Ecto neural progenitor cell (in vitro differentiated cells): Measurements from ENCODE around the gene ZNF260.
"Not testable (repeated sequence)": the region's sequence is repeated elsewhere in the genome, so short reads cannot be mapped to it uniquely, and the experiment has no call there.

Experiments
- DNase-seq: peaks from one replicate; pipeline ENCODE4 v3.0.0-alpha.2; 2018; ENCODE audit warnings: low spot score

ZNF260 gene

DNA sequence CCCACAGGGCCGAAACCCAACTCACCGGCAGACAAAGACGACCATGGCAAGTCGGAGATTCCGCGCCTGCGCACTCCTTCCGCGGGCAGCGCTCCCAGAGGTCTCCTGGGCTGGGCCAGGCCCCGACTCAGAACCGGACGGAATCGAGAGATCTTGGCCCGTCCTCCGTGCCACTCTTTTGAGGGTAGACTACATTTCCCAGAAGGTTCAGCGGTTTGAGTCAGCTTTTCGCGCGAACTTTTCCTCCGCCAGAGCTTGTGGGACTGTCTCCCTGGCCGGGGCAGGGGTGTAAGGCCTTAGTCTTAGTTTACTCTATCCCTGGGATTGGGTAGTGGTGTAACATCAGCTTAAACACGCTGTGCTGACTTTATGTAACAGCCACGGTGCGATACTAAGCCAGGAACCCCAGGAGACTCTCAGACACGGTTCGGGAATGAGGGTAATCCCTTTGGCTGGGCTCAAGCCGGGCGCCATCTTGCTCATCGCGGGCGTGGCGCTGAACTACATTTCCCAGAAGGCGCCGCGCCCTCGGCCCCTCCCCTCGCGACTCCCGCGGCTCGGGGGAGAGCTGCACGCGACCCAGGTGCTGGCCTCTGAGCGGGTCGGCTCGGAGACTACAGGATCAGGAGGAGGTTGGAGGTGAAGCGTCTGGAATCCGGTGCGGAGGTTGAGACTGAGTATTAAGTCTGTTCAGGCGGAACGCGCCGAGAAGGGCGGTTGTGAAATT, at the start of gene ZNF260:
ZNF260 (minus strand) TSS at position 78 of the 727 bp plus-strand sequence. CDS start 13,033 bp downstream, outside the sequence.
- peak; percentile 97 for DNase-seq

DNA sequence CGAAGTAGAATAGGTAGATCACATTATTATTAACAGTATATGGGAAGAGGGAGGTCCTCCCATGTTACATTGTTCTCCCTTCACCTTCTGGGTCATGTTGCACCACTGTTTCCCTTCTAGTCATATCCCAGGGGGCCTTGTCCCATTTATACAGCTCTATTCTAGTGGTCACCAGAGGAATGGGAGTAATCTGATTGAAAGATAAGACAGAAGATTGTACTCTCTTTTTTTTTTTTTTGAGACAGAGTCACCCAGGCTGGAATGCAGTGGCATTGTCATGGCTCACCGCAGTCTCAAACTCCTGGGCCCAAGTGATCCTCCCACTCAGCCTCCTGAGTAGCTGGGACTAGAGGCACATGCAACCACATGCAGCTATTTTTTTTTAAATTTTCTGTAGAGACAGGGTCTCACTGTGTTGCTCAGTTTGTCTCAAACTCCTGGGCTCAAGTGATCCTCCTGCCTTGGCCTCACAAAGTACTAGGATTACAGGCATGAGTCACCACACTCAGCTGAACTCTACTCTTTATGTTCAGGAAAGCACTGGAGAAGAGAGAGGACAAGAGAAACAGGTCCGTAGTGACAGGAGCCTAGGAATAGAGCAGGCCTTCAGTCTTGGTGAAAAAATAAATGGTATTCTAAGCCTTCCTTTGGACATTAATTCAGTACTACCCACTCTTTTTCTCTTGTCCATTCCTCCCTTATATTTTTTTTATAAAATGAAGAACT, 49.4 kb upstream of the ZNF260 start:
- no peak for DNase-seq

DNA sequence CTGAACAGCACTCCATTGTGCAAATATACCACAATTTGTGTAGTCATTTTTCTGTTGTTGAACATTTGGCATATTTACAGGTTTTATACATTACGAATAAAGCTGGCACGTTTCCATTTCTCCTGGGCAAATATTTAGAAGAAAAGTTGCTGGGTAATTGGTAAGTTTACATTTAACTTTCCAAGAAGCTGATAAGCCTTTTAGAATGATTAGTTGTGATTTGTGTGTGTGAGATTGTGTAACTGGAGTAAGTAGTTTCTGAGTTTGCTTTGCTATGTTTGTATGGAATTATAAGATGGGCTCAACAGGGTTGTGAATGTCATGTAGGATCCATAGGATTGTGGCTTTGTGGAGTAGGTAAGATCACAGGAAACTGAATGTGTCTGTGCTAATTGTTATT, 46.7 kb upstream of the ZNF260 start:
- DNase-seq: no peak

DNA sequence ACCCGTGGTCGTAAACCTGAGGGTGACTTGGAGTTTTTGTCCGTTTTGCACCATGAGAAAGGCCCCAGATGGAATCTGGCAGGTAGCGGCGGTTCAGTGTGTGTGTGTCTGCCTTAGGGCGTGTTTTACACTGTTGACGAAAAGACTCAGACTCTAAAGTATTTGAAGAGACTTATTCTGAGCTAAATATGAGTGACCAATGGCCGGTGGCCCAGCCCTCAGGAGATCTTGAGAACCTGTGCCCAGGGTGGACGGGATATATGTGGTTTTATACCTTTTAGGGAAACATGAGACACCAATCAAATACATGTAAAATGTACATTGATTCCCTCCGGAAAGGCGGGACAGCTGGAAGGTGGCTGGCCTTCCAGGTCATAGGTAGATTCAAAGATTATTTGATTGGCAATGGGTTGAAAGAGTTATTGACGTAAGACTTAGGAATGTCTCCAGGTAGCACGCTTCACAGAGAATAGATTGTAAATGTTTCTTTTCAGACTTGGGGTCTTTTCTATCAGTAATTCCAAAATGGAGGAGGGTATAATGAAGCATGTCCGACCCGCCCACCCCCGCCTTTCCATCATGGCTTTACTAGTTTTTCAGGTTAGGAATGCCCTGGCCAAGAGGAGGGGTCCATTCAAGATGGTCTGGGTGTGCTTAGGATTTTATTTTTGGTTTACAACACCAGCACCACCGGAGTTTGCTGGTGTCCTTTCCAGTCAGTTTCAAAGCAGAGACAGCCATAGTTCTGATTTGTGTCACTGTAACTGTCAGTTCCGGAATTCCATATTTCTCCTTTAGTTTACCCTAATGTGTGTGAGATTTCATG, 46.0 kb upstream of the ZNF260 start:
- peak; percentile 48 for DNase-seq

DNA sequence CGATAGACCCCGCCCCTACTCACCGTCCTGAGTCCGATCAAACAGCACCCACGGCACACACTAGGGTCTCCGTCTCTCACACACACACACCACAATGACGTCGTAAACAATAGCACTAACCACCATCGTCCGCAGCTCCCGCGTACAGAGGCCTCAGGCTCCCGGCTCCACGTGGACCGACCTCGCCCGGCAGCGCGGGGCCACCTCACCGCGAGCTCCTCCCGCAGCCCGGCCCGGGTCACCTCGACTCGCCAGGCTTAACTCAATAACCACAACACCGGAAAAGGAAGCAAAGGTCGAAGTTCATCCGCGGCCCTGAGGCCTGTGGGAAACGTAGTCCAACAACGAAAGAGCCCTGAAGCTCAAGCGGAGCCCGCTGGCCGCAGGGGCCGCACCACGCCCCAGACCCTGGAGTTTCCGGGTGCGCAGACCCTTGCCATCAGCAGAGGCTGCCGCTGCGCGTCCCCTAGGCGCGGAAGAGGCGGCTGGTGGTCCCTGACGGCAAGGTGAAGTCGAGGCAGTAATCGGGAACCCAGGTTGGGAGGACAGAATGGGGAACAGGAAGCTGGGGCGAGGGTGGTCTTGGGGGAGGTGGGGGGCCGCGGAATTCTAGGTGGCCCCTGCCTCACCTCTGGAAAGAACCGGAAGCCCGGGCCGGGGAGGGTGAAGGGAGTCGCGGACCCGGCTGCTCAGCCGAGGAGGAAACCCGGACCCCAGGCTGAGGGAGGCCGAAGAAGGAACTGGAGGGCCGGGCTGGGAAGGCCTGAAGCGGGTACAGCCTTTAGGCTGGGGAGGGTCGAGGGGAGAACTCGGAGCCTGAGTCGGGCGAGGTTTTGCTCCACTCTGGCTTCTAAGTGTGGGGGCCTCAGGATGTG, 45.2 kb upstream of the ZNF260 start, which contains the start of gene ZNF529:
ZNF529 (minus strand) TSS at position 273 of the 875 bp plus-strand sequence. CDS start 946 bp downstream, outside the sequence.
- DNase-seq: peak; percentile 96

DNA sequence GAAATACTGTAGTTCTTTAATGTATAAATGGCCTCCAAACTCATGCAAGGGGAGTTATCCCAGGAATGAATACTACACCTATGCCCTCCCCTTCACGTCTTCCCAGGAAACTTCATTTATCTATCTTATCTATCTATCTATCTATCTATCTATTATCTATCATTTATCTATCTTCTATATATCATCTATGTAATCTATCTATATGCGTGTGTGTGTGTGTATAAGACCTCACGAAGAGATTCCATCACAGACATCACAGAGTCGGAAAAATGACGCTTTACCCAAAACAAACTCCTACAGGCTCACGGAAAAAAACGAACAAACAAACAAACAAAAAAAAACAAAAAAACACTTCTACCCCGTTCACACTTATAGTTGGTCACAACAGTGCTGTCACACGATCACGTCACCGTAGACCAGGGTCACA, 44.5 kb upstream of the ZNF260 start:
- no peak for DNase-seq

DNA sequence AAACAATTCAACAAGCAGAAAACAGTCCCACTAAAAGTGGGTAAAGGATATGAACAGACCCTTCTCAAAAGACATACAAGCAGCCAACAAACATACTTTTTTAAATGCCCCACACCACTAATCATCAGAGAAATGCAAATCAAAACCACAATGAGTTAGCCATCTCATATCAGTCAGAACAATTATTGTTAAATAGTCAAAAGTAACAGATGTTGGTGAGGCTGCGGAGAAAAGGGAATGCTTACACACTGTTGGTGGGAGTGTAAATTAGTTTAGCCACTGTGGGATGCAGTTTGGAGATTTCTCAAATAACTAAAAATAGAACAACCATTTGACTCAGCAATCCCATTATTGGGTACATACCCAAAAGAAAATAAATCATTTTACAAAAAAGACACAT, 36.3 kb upstream of the ZNF260 start:
- no peak for DNase-seq

DNA sequence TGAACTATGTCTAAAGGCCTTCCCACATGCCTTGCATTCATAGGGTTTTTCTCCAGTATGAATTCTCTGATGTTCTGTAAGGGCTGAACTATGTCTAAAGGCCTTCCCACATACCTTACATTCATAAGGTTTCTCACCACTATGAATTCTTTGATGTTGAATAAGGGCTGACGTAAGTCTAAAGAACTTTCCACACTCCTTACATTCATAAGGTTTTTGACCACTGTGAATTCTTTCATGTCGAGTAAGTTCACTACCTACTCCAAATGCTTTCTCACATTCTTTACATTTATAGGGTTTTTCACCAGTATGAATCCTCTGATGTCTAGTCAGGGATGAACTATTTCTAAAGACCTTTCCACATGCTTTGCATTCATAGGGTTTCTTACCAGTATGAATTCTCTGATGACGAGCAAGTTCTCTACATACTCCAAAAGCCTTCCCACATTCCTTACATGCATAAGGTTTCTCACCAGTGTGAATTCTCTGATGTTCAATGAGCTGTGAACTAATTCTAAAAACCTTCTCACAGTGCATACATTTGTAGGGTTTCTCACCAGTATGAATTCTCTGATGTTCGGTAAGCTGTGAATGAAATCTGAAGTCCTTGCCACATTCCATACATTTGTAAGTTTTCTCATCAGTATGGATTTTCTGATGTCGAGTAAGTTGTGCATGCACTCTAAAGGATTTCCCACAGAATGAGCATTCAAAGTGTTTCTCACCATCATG, 19.1 kb upstream of the ZNF260 start:
- DNase-seq: no peak

DNA sequence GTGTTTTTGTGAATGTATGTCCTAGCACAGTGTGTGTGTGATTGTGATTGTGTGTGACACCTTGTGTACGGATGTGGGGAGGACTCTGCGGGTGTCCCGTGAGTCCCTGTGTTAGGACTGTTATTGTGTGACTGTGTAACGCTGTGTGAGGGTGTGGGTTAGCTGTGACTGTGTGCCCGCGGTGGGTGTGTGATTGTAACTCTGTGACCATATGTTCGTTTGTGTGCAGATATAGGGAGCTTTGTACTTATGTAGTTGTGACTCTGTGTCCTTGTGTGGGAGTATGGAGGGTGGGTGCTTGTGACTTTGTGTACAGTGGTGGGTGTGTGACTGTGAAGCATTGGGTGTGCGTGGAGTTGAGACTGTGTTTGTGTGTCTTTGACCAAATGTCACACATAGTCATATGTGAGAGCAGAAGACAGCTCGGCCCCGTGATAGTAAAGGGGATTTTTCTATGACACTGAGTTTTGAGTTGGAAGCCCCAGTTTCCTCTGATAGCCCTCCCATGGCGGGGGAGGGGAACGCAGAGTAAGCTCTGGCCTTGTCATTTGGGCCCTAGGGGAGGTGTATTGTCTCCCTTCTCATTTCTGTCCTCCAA, 949 bp upstream of the ZNF260 start:
- peak; percentile 43 for DNase-seq

DNA sequence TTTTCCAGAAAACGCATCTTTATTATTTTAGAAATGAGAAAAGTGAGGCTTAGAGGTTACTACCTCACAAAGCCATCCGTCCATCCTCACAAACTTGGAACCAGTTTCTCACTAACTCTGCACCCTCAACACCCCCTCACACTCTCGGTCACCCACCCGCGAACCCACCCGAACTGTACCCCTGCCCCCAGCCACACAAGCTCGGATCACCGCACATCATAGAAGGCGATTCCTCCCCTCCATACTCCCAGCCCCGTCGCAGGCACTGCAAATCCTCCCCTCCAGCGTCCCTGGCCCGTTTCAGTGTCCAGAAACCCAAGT, 238 bp downstream of the ZNF260 start:
- DNase-seq: no peak

DNA sequence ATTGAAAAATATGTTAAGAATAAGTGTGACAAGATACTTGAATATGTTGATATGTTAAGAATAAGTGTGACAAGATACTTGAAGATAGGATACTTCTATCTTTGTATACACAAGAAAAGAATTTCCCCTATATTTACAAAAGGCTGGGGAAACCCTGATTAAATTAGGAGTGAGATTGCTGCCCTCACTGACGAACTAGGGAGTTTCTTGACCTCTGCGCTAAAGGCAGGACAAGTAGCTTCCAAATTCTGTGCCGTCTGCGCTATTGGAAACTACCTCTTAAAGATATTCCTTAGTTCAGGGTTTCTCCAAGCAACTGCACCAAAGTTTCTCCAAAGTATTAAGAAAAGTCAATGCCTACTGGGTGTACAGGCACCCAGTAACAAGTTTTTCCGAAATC, 730 bp downstream of the ZNF260 start:
- DNase-seq: no peak

DNA sequence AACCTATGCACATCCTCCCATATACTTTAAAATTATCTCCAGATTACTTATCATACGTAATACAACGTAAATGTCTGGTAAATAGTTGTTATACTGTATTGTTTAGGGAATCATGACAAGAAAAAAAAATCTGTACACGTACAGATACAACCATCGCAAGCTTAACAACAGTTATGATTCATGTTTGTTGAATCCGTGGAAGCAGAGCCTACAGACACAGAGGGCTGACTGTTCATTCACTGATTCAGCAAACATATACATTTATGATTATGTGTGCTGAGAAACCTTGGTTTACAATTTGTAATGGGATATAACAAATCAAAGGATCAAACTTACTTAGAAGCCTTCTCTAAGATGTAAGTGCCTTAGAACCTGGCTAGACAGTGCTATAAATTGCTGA, 1.5 kb downstream of the ZNF260 start:
- DNase-seq: no peak

DNA sequence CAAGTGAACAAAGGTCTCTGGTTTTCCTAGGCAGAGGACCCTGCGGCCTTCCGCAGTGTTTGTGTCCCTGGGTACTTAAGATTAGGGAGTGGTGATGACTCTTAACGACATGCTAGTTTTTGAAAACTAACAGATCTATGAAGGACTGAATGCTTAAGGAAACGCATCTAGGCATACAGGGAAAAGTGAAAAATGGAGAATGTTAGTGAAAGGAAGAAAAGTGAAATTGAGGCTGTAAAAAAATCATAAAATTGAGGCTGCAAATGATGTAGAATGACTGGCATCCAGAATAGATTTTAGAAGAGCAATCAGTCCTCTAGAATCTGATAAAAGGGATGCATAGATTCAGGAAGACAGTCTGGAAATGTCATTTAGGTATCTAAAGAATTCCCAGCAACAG, 3.5 kb downstream of the ZNF260 start:
- no peak for DNase-seq

DNA sequence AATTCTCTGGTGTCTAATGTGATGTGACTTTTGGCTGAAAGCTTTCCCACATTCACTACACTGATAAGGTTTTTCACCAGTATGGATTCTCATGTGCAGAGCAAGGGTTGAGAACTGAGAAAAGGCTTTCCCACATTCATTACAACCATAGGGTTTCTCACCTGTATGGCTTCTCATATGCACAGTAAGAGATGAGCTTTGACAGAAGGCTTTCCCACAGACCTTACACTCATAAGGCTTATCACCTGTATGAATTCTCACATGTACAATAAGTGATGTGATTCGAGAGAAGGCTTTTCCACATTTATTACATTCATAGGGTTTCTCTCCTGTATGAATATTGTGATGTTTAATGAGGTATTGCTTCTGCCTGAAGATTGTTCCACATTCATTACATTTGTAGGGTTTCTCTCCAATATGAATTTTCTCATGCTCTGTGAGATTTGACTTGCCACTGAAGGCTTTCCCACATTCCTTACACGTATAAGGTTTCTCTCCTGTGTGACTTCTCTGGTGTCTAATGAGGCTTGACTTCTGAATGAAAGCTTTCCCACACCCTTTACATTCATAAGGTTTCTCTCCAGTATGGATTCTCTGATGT, 14.0 kb downstream of the ZNF260 start:
- DNase-seq: no peak

DNA sequence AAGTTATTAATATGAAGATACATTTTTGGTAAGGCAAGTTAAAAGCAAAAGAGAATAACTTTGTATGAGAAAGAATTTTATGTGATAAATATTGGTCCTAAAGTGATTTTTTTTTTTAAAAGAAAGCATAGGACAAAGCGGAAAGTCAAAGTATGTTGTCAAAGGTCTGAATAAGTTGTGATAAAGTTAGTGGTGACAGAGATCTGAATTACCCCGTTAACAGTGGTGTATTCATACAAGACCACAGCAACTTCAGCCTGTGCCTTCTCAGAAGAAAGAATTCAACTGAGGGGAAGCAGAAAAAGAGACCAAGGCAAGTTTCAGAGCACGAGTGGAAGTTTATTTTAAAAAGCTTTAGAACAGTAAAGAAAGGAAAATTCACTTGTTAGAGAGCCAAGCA, 19.7 kb downstream of the ZNF260 start:
- DNase-seq: no peak

DNA sequence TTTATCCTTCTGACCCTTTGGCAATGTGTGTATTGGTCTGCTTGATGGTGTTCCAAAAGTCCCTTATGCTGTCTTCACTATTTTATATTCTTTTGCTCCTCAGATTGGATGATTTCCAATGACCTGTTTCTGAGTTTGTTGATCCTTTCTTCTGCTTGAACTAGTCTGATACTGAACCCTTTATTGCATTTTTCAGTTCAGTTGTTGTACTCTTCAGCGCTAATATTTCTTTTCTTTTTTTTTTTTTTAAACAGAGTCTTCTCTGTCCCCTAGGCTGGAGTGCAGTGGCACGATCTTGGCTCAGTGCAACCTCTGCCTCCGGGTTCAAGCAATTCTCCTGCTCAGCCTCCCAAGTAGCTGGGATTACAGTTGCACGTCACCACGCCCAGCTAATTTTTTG, 26.1 kb downstream of the ZNF260 start:
- DNase-seq: no peak

DNA sequence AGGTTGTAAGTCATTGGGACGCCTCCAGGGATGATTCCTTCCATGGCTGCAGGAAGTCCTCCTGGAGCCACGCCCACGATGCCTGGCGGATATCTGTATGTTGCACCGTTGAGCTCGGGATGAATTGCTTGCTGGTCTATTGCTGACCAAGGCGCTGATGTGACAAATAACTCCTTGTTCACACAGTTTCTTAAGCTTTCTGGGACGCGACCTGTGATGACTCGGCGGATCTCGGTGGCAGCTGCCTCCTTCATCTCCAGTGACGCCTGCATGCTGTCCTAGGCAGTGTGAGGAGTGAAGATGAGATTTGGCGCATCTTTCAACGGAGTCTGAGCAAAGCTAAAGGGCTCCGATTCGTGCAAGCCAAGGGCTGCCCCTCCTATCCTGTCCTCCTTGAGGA, 31.1 kb downstream of the ZNF260 start:
- no peak for DNase-seq

DNA sequence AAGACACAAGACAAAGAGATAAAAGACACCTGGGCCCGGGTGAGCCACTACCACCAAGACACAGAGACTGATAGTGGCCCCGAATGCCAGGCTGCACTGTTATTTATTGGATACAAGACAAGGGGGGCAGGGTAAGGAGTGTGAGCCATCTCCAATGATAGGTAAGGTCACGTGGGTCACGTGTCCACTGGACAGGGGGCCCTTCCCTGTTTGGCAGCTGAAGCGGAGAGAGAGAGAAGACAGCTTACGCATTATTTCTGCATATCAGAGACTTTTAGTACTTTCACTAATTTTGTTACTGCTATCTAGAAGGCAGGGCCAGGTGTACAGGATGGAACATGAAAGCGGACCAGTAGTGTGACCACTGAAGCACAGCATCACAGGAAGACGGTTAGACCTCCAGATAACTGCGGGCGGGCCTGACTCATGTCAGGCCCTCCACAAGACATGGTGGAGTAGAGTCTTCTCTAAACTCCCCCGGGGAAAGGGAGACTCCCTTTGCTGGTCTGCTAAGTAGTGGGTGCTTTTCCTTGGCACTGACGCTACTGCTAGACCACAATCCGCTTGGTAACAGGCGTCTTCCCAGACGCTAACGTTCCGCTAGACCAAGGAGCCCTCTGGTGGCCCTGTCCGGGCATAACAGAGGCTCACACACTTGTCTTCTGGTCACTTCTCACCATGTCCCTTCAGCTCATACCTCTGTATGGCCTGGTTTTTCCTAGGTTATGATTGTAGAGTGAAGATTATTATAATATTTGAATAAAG, 35.2 kb downstream of the ZNF260 start:
- DNase-seq: peak; percentile 56

DNA sequence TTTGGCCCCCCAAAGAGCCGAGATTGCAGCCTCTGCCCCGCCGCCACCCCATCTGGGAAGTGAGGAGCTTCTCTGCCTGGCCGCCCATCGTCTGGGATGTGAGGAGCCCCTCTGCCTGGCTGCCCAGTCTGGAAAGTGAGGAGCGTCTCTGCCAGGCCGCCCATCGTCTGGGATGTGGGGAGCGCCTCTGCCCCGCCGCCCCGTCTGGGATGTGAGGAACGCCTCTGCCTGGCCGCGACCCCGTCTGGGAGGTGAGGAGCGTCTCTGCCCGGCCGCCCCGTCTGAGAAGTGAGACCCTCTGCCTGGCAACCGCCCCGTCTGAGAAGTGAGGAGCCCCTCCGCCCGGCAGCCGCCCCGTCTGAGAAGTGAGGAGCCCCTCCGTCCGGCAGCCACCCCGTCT, 37.2 kb downstream of the ZNF260 start:
- DNase-seq: not testable (repeated sequence)
